Neural progenitor cell (in vitro differentiated cells): ENCODE measurements around the gene SDK1. TPM values are rescaled to one million over a fixed set of nuclear protein-coding genes. Genes with fewer than 3 reads are reported as not detected.

Experiments used
- DNase-seq: peaks from one replicate; pipeline ENCODE4 v3.0.0-alpha.2; 2016; ENCODE audit warnings: low spot score
- H2AFZ ChIP-seq: fragments of 200-600 bp; sonication (generic); replicated peaks from 2 replicates; pipeline ENCODE4 v1.6.1; 2016; ENCODE audit warnings: antibody characterized with exemption
- H3F3A ChIP-seq: fragments of 200-600 bp; sonication (generic); 2 replicates; pipeline ENCODE4 v1.6.1; 2016; ENCODE audit warnings: antibody characterized with exemption, low read depth
- H3K27ac ChIP-seq: fragments of 200-600 bp; sonication (generic); 2 replicates; pipeline ENCODE4 v1.5.1; 2016; ENCODE audit warnings: mild to moderate bottlenecking
- H3K27me3 ChIP-seq: fragments of 200-600 bp; sonication (generic); 2 replicates; pipeline ENCODE4 v1.6.1; 2016; ENCODE audit warnings: mild to moderate bottlenecking, moderate library complexity
- H3K36me3 ChIP-seq: fragments of 200-600 bp; sonication (generic); 2 replicates; pipeline ENCODE4 v1.5.1; 2016
- H3K4me1 ChIP-seq: fragments of 200-600 bp; sonication (generic); 2 replicates; pipeline ENCODE4 v1.6.1; 2016; ENCODE audit warnings: mixed run types
- H3K4me2 ChIP-seq: fragments of 200-600 bp; sonication (generic); 2 replicates; pipeline ENCODE4 v1.6.1; 2016
- H3K4me3 ChIP-seq: fragments of 200-600 bp; sonication (generic); 2 replicates; pipeline ENCODE4 v1.5.1; 2016
- H3K79me2 ChIP-seq: fragments of 200-600 bp; sonication (generic); 2 replicates; pipeline ENCODE4 v1.6.1; 2016; ENCODE audit warnings: low read depth
- H3K9ac ChIP-seq: fragments of 200-600 bp; sonication (generic); 2 replicates; pipeline ENCODE4 v1.6.1; 2016
- H3K9me3 ChIP-seq: fragments of 200-600 bp; sonication (generic); 2 replicates; pipeline ENCODE4 v1.5.1; 2016; ENCODE audit warnings: low read depth
- H4K20me1 ChIP-seq: fragments of 200-600 bp; sonication (generic); 2 replicates; pipeline ENCODE4 v1.6.1; 2016; ENCODE audit warnings: low read depth
- H3K27ac Mint-ChIP-seq: 3 replicates; pipeline ENCODE4 v1.8.0; 2021; ENCODE audit warnings: mixed read lengths
- H3K27me3 Mint-ChIP-seq: 2 replicates; pipeline ENCODE4 v1.8.0; 2022; ENCODE audit warnings: low read depth, mild to moderate bottlenecking, inconsistent platforms, moderate library complexity, mixed read lengths; ENCODE audit not compliant: insufficient read depth
- H3K36me3 Mint-ChIP-seq: 3 replicates; pipeline ENCODE4 v1.8.0; 2021; ENCODE audit warnings: mixed read lengths
- H3K4me1 Mint-ChIP-seq: 3 replicates; pipeline ENCODE4 v1.8.0; 2021; ENCODE audit warnings: mixed read lengths
- H3K4me3 Mint-ChIP-seq: 3 replicates; pipeline ENCODE4 v1.8.0; 2021; ENCODE audit warnings: mild to moderate bottlenecking, moderate library complexity, mixed read lengths
- H3K9me3 Mint-ChIP-seq: 3 replicates; pipeline ENCODE4 v1.8.0; 2020; ENCODE audit warnings: mixed read lengths
- EZH2 ChIP-seq: fragments of 200-600 bp; sonication (generic); IDR thresholded peaks from 2 replicates; pipeline ENCODE4 v1.6.1; 2017; ENCODE audit warnings: antibody characterized with exemption, mild to moderate bottlenecking, moderate library complexity
- EZH2phosphoT487 ChIP-seq: fragments of 200-600 bp; sonication (generic); IDR thresholded peaks from 2 replicates; pipeline ENCODE4 v1.6.1; 2017; ENCODE audit warnings: antibody characterized with exemption
- total RNA-seq: library from RNA; depleted of rRNA; stranded (reverse); fragments of >200 nt; gene quantifications from 2 replicates; pipeline ENCODE4 v1.2.3, GENCODE V29; 2015; ENCODE audit warnings: low replicate concordance
- TF ChIP-seq, protein P1 (sequence below): fragments of 200-600 bp; sonication (generic); IDR thresholded peaks from 2 replicates; pipeline ENCODE4 v1.5.1; 2017; ENCODE audit warnings: antibody characterized with exemption, mild to moderate bottlenecking

Gene SDK1
- total RNA-seq, 1 donor from 2014 or later, result 4.9 TPM

DNA sequence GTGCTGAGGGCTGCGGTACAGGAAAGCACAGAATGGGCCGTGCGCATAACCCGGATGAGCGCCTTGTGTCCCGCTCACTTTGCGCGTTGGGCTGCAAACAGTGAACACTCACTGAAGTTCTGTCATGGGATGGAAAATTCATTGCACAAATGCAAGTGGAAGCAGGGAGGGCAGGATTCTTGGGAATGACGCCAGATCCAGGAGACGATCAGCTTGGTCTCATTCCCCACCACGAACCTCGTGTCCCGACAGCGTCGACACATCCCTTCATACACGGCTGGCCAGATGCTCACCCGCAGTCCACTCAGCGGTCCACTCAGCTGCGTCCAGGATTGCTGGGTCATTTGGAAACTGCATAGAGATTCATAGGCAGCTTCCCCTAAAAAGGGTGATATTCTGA is 607.1 kb downstream of the SDK1 start:
- Histone ChIP-seq H3K4me3 (no peak overlapping the region), H3K27me3 (no peaks in the 10 kb centered on the region), H3K36me3 (no peaks in the 10 kb centered on the region), H2AFZ (no peak overlapping the region), H3K79me2 (no peaks in the 10 kb centered on the region), H3K9ac (no peak overlapping the region), H3F3A (no peaks in the 10 kb centered on the region), H3K4me1 (peaks cover 16% of the 10 kb centered on the region), H3K27ac (no peak overlapping the region), H3K4me2 (no peak overlapping the region), H3K9me3 (no peaks in the 10 kb centered on the region), H4K20me1 (no peaks in the 10 kb centered on the region)
- no peak for DNase-seq
- H3K27ac Mint-ChIP-seq, result peak overlapping the region; percentile 19
- H3K4me3 Mint-ChIP-seq, result no peak overlapping the region
- no peaks in the 10 kb centered on the region for H3K27me3 Mint-ChIP-seq
- H3K4me1 Mint-ChIP-seq, result peaks cover 48% of the 10 kb centered on the region
- TF ChIP-seq EZH2phosphoT487, result no peak
- no peak for TF ChIP-seq EZH2
- TF ChIP-seq, protein P1, sequence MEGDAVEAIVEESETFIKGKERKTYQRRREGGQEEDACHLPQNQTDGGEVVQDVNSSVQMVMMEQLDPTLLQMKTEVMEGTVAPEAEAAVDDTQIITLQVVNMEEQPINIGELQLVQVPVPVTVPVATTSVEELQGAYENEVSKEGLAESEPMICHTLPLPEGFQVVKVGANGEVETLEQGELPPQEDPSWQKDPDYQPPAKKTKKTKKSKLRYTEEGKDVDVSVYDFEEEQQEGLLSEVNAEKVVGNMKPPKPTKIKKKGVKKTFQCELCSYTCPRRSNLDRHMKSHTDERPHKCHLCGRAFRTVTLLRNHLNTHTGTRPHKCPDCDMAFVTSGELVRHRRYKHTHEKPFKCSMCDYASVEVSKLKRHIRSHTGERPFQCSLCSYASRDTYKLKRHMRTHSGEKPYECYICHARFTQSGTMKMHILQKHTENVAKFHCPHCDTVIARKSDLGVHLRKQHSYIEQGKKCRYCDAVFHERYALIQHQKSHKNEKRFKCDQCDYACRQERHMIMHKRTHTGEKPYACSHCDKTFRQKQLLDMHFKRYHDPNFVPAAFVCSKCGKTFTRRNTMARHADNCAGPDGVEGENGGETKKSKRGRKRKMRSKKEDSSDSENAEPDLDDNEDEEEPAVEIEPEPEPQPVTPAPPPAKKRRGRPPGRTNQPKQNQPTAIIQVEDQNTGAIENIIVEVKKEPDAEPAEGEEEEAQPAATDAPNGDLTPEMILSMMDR, result no peak
- peaks cover 13% of the 10 kb centered on the region for H3K9me3 Mint-ChIP-seq
- peaks cover 4% of the 10 kb centered on the region for H3K36me3 Mint-ChIP-seq

DNA sequence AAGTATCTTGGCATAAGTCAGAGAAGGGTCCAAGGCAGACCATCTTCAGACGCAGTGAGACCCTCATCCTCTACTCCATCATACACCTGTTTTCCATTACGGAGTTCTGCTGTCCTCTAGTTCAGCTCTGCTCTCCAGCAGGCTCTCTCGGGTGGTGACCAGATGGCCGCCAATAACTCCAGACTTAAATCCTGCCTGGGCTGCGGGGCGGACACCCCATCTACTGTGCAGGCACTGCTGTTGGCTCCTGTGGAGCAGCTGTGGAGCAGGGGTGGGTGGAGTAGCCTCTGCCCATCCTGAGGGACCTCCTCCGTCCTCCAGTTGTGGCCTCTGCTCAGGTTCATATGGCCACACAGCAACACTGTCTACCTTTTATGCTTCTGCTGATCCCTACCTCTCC is 608.1 kb downstream of the SDK1 start:
- H3K36me3 ChIP-seq, result no peaks in the 10 kb centered on the region
- H3K36me3 Mint-ChIP-seq, result peaks cover 4% of the 10 kb centered on the region
- H3K4me1 ChIP-seq, result peaks cover 16% of the 10 kb centered on the region
- no peaks in the 10 kb centered on the region for H3K9me3 ChIP-seq
- no peak overlapping the region for H3K9ac ChIP-seq
- H3K79me2 ChIP-seq, result no peaks in the 10 kb centered on the region
- no peaks in the 10 kb centered on the region for H3K27me3 Mint-ChIP-seq
- TF ChIP-seq, protein P1, result no peak
- TF ChIP-seq EZH2, result no peak
- TF ChIP-seq EZH2phosphoT487, result no peak
- no peak overlapping the region for H3K4me3 Mint-ChIP-seq
- peak overlapping the region; percentile 93 for H3K27ac Mint-ChIP-seq
- no peak for DNase-seq
- no peaks in the 10 kb centered on the region for H3F3A ChIP-seq
- no peak overlapping the region for H2AFZ ChIP-seq
- H3K9me3 Mint-ChIP-seq, result peaks cover 17% of the 10 kb centered on the region
- no peak overlapping the region for H3K4me3 ChIP-seq
- H4K20me1 ChIP-seq, result no peaks in the 10 kb centered on the region
- peaks cover 52% of the 10 kb centered on the region for H3K4me1 Mint-ChIP-seq
- H3K27me3 ChIP-seq, result no peaks in the 10 kb centered on the region
- H3K27ac ChIP-seq, result no peak overlapping the region
- no peak overlapping the region for H3K4me2 ChIP-seq

DNA sequence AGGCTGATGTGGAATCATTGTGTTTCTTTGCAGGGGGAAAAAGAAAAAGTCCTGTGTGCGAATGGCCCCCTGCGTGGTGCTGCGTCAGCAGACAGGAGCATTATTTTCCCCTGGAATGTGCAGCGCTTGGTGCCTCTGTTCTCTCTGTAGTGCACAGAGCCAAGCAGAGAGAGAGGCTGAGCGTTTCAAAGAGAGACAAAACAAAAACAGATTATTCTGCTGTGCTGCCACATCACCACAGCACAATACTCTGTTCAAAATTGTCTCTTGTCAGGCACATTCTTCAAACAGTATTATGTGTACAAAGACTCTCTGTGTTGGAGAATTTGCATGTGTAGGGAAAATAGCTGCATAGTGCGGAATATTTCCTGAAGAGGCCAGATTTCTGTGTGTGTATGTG is 609.0 kb downstream of the SDK1 start:
- Histone ChIP-seq H3K27me3 (no peaks in the 10 kb centered on the region), H3F3A (no peaks in the 10 kb centered on the region), H3K9ac (no peak overlapping the region), H3K79me2 (no peaks in the 10 kb centered on the region), H3K36me3 (no peaks in the 10 kb centered on the region), H3K4me2 (peak overlapping the region; percentile 54), H3K4me3 (no peak overlapping the region), H3K9me3 (no peaks in the 10 kb centered on the region), H3K27ac (peak overlapping the region; percentile 50), H2AFZ (no peak overlapping the region), H4K20me1 (no peaks in the 10 kb centered on the region), H3K4me1 (peaks cover 16% of the 10 kb centered on the region)
- Mint-ChIP-seq H3K9me3 (peaks cover 17% of the 10 kb centered on the region), H3K36me3 (peaks cover 4% of the 10 kb centered on the region), H3K27me3 (no peaks in the 10 kb centered on the region), H3K4me1 (peaks cover 54% of the 10 kb centered on the region), H3K27ac (peak overlapping the region; percentile 93), H3K4me3 (peak overlapping the region; percentile 16)
- no peak for TF ChIP-seq EZH2phosphoT487
- TF ChIP-seq, protein P1, result no peak
- TF ChIP-seq EZH2, result no peak
- DNase-seq, result peak; percentile 56
